Muscle of leg (tissue), 11 donors: Measurements from ENCODE around the gene SETD7. TPM values are rescaled to one million over a fixed set of nuclear protein-coding genes. Genes with fewer than 3 reads are reported as not detected.

ENCODE experiments used
- DNase-seq: peaks from one replicate; pipeline ENCODE4 v3.0.0; 2013
- H3K27ac ChIP-seq: one replicate; pipeline ENCODE4 v1.5.1; 2013; ENCODE audit warnings: mild to moderate bottlenecking, low read length, control low read depth
- H3K27me3 ChIP-seq: one replicate; pipeline ENCODE4 v1.6.1; 2013; ENCODE audit warnings: low read length; ENCODE audit not compliant: control insufficient read depth, insufficient read depth
- H3K36me3 ChIP-seq: one replicate; pipeline ENCODE4 v1.6.1; 2013; ENCODE audit warnings: low read length; ENCODE audit not compliant: control insufficient read depth, insufficient read depth
- H3K4me1 ChIP-seq: one replicate; pipeline ENCODE4 v1.6.1; 2013; ENCODE audit warnings: low read length; ENCODE audit not compliant: control insufficient read depth, insufficient read depth
- H3K4me3 ChIP-seq: one replicate; pipeline ENCODE4 v1.5.1; 2013; ENCODE audit warnings: low read length, control low read depth
- H3K9me3 ChIP-seq: replicated peaks from 2 replicates; pipeline ENCODE4 v1.6.1; 2013; ENCODE audit warnings: low read depth, low read length; ENCODE audit not compliant: control insufficient read depth
- WGBS: methylation state at CpG from one replicate; pipeline ENCODE4 v1.1.5; 2013; ENCODE audit warnings: missing lambda C conversion rate; ENCODE audit not compliant: insufficient coverage; 5-methylcytosine and 5-hydroxymethylcytosine counted together
- polyA plus RNA-seq, 8 donors: library from polyadenylated mRNA; unstranded; fragments of 120-200 nt; gene quantifications; one replicate each; pipeline versions ENCODE4 v1.2.1 to v1.2.3, GENCODE V29; 2013; ENCODE audit warnings: inconsistent platforms in 1 of 8, low replicate concordance in 1 of 8; ENCODE audit not compliant: insufficient read length in 8 of 8, insufficient read depth in 1 of 8
- total RNA-seq: library from RNA; stranded (reverse); fragments of 120-200 nt; gene quantifications from one replicate; pipeline ENCODE4 v1.2.4, GENCODE V29; 2013

SETD7 gene
- total and polyA plus RNA-seq, 9 donors = 48.8 to 93.6 (median 79.2) TPM

- Histone ChIP-seq H3K27me3 (peaks cover 5% of the 10 kb centered on the region), H3K27ac (peak overlapping the region; percentile 56), H3K9me3 (no peaks in the 10 kb centered on the region), H3K4me3 (no peak overlapping the region), H3K4me1 (peaks cover 34% of the 10 kb centered on the region), H3K36me3 (no peaks in the 10 kb centered on the region)
- DNase-seq = peak; percentile 57
- WGBS = 49% methylated on average over 3 of the region's 5 CpGs
These were observed 3.3 kb downstream of the SETD7 start for GRCh38 chr4:139552517-139553307.

GRCh38 chr4:139550724-139551429, 5.1 kb downstream of the SETD7 start:
- Histone ChIP-seq H3K27me3 (no peaks in the 10 kb centered on the region), H3K36me3 (peaks cover 12% of the 10 kb centered on the region), H3K27ac (peak overlapping the region; percentile 5), H3K4me3 (no peak overlapping the region), H3K4me1 (peaks cover 25% of the 10 kb centered on the region), H3K9me3 (no peaks in the 10 kb centered on the region)
- DNase-seq = no peak
- no CpG with 5 or more reads among the region's 5 CpGs for WGBS

- no CpG with 5 or more reads among the region's 3 CpGs for WGBS
- Histone ChIP-seq H3K27me3 (no peaks in the 10 kb centered on the region), H3K4me1 (peaks cover 16% of the 10 kb centered on the region), H3K9me3 (no peaks in the 10 kb centered on the region), H3K4me3 (no peak overlapping the region), H3K36me3 (peaks cover 33% of the 10 kb centered on the region), H3K27ac (no peak overlapping the region)
- no peak for DNase-seq
These were observed 8.0 kb downstream of the SETD7 start for GRCh38 chr4:139547979-139548378.

GRCh38 chr4:139540632-139541031, 15.4 kb downstream of the SETD7 start:
- Histone ChIP-seq H3K9me3 (no peaks in the 10 kb centered on the region), H3K27ac (no peak overlapping the region), H3K4me1 (peaks cover 3% of the 10 kb centered on the region), H3K4me3 (no peak overlapping the region), H3K36me3 (peaks cover 22% of the 10 kb centered on the region), H3K27me3 (no peaks in the 10 kb centered on the region)
- no peak for DNase-seq
- no CpG with 5 or more reads among the region's 5 CpGs for WGBS

GRCh38 chr4:139540161-139540560, 15.9 kb downstream of the SETD7 start:
- Histone ChIP-seq H3K9me3 (no peaks in the 10 kb centered on the region), H3K27ac (no peak overlapping the region), H3K36me3 (peaks cover 17% of the 10 kb centered on the region), H3K27me3 (no peaks in the 10 kb centered on the region), H3K4me3 (no peak overlapping the region), H3K4me1 (peaks cover 3% of the 10 kb centered on the region)
- 100% methylated on average over 1 of the region's 2 CpGs for WGBS
- DNase-seq = no peak

- no peak for DNase-seq
- Histone ChIP-seq H3K36me3 (peaks cover 9% of the 10 kb centered on the region), H3K27ac (no peak overlapping the region), H3K27me3 (no peaks in the 10 kb centered on the region), H3K4me1 (peaks cover 7% of the 10 kb centered on the region), H3K4me3 (no peak overlapping the region), H3K9me3 (no peaks in the 10 kb centered on the region)
- WGBS = 100% methylated on average over 1 of the region's 7 CpGs
These were observed 18.7 kb downstream of the SETD7 start for GRCh38 chr4:139537292-139537691.

GRCh38 chr4:139535871-139536234, 20.2 kb downstream of the SETD7 start:
- Histone ChIP-seq H3K4me1 (peaks cover 10% of the 10 kb centered on the region), H3K27ac (no peak overlapping the region), H3K36me3 (peaks cover 18% of the 10 kb centered on the region), H3K9me3 (no peaks in the 10 kb centered on the region), H3K4me3 (no peak overlapping the region), H3K27me3 (no peaks in the 10 kb centered on the region)
- no peak for DNase-seq
- 55% methylated on average over 3 of the region's 5 CpGs for WGBS

- Histone ChIP-seq H3K9me3 (no peaks in the 10 kb centered on the region), H3K4me3 (no peak overlapping the region), H3K27ac (no peak overlapping the region), H3K4me1 (peaks cover 10% of the 10 kb centered on the region), H3K36me3 (peaks cover 20% of the 10 kb centered on the region), H3K27me3 (no peaks in the 10 kb centered on the region)
- DNase-seq = no peak
- 78% methylated on average over 1 of the region's 2 CpGs for WGBS
These were observed 20.7 kb downstream of the SETD7 start for GRCh38 chr4:139535228-139535870.

- no peak overlapping the region for H3K27ac ChIP-seq
- DNase-seq = no peak
- 81% methylated on average over 4 of the region's 9 CpGs for WGBS
These were observed 21.6 kb downstream of the SETD7 start for GRCh38 chr4:139534287-139534950.

GRCh38 chr4:139533511-139533910, 22.5 kb downstream of the SETD7 start:
- H3K4me3 ChIP-seq = no peak overlapping the region
- no peaks in the 10 kb centered on the region for H3K27me3 ChIP-seq
- H3K9me3 ChIP-seq = no peaks in the 10 kb centered on the region
- H3K4me1 ChIP-seq = peaks cover 14% of the 10 kb centered on the region
- WGBS = 60% methylated on average over 1 of the region's 3 CpGs
- DNase-seq = no peak
- H3K27ac ChIP-seq = peak overlapping the region; percentile 83
- H3K36me3 ChIP-seq = peaks cover 24% of the 10 kb centered on the region

More at GRCh38 chr4:139534287-139534950, 21.6 kb downstream of the SETD7 start:
- H3K4me1 ChIP-seq = peaks cover 10% of the 10 kb centered on the region
- H3K27me3 ChIP-seq = no peaks in the 10 kb centered on the region
- H3K36me3 ChIP-seq = peaks cover 19% of the 10 kb centered on the region
- no peak overlapping the region for H3K4me3 ChIP-seq
- H3K9me3 ChIP-seq = no peaks in the 10 kb centered on the region
